Muscle layer of duodenum (tissue), 2 donors: ENCODE measurements around the gene AXIN1.

Experiments
- H3K27ac ChIP-seq: one replicate; pipeline ENCODE4 v1.7.0; 2013; ENCODE audit warnings: mild to moderate bottlenecking, low read length
- H3K27me3 ChIP-seq: one replicate; pipeline ENCODE4 v1.7.0; 2013; ENCODE audit warnings: low read depth, mild to moderate bottlenecking, control low read depth, low read length
- H3K36me3 ChIP-seq, 2 donors: one replicate each; pipeline ENCODE4 v1.7.0; 2013; ENCODE audit warnings: low read length in 2 of 2, control low read depth in 1 of 2, mild to moderate bottlenecking in 1 of 2; ENCODE audit not compliant: insufficient read depth in 2 of 2, control insufficient read depth in 1 of 2
- H3K4me1 ChIP-seq, 2 donors: one replicate each; pipeline ENCODE4 v1.7.0; 2013; ENCODE audit warnings: low read length in 2 of 2, mild to moderate bottlenecking in 2 of 2, control low read depth in 1 of 2, moderate library complexity in 1 of 2; ENCODE audit not compliant: insufficient read depth in 2 of 2, control insufficient read depth in 1 of 2
- H3K4me3 ChIP-seq, 2 donors: one replicate each; pipeline ENCODE4 v1.7.0; 2013; ENCODE audit warnings: low read length in 2 of 2, low read depth in 1 of 2, mild to moderate bottlenecking in 1 of 2
- H3K9me3 ChIP-seq, 2 donors: one replicate each; pipeline ENCODE4 v1.7.0; 2013; ENCODE audit warnings: low read length in 2 of 2, control low read depth in 1 of 2, mild to moderate bottlenecking in 1 of 2; ENCODE audit not compliant: control insufficient read depth in 1 of 2
- donor health status: healthy.

The AXIN1 gene

DNA sequence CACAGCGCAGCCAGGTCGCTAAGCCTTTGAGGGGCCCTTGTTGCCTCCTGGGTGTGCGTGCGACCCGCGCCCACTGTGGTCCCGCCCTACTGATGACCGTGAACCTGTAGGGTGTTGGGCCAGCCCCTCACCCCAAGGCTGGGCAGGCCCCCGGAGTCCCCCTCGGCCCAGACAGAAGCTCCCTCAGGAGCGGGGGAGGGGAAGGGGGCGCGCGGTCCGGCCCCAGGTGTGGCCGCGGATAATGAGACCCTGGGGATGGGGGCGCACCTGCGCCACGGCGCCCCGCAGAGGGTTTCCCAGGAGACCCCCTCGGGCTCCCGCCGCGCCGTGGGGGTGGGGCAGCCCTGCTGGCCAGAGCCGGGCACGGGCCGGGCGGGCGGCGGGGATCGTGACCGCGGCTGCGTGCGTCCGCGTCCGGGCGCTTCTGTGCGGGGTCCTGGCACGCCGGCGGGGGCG, 72.5 kb downstream of the AXIN1 start:
- H3K9me3 ChIP-seq: no peaks in the 10 kb centered on the region
- peaks cover 0 to 24% of the 10 kb centered on the region in 2 donors for H3K4me1 ChIP-seq
- H3K27me3 ChIP-seq: no peaks in the 10 kb centered on the region
- peak overlapping the region in 1 of 2 donors; percentile 44 for H3K4me3 ChIP-seq
- H3K36me3 ChIP-seq: no peaks in the 10 kb centered on the region
- H3K27ac ChIP-seq: no peak overlapping the region

DNA sequence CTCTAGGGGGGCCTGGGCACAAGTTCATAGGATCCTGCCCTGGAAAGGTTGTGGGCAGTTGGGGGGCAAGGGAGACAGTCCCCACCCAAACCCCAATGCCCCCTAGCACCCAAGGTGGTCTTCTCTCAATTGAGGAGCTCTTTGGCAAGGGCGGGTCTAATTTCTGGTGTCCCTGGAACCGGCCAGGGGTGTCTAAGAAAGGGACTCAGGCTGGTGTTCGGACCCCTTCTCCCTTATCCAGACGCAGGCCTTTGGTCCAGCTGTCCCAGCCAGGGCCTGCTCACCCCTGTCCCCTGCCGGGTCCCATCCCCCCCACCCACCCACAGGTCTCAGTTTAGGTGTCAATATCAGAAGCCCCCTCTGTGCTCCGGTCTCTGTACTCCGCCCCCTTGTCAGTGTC, 73.0 kb downstream of the AXIN1 start:
- Histone ChIP-seq H3K9me3 (no peaks in the 10 kb centered on the region), H3K4me3 (no peak overlapping the region), H3K27me3 (no peaks in the 10 kb centered on the region), H3K36me3 (no peaks in the 10 kb centered on the region), H3K4me1 (peaks cover 0 to 29% of the 10 kb centered on the region in 2 donors), H3K27ac (no peak overlapping the region)

DNA sequence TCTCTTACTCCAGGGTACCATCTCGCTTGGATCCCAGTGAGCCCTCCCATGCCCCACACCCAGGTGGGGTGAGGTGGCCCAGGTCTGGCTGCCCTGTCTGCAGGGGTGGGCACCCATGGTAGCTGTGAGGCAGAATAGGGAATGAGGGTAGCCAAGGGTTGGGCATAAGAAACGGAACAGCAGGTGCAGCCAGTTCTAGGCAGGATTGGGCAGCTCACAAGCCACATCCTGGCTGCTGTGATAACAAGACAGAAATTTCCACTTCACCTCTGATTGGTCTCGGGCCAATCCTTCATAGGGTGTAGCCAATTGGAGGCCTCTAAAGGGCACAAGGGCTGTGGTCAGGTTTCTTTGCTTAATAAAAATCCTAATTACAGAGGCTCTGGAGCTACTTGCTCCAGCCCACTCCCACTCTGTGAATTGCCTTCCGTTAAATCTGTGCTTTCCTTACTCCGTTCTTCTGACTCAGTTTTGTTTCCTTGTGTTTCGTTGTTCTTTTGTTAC, 73.6 kb downstream of the AXIN1 start:
- Histone ChIP-seq H3K9me3 (no peaks in the 10 kb centered on the region), H3K27ac (no peak overlapping the region), H3K4me1 (peaks cover 0 to 30% of the 10 kb centered on the region in 2 donors), H3K27me3 (no peaks in the 10 kb centered on the region), H3K4me3 (no peak overlapping the region), H3K36me3 (no peaks in the 10 kb centered on the region)

- Histone ChIP-seq H3K36me3 (no peaks in the 10 kb centered on the region), H3K4me3 (peak overlapping the region in 1 of 2 donors; percentile 40), H3K27ac (no peak overlapping the region), H3K9me3 (no peaks in the 10 kb centered on the region), H3K27me3 (no peaks in the 10 kb centered on the region), H3K4me1 (peaks cover 0 to 28% of the 10 kb centered on the region in 2 donors)
Observed at GRCh38 chr16:276426-277077, 76.0 kb downstream of the AXIN1 start.

- peaks cover 0 to 21% of the 10 kb centered on the region in 2 donors for H3K4me1 ChIP-seq
- H3K27ac ChIP-seq: no peak within 1 kb of the TSS
- H3K9me3 ChIP-seq: no peaks in the 10 kb centered on the region
- no peaks in the 10 kb centered on the region for H3K27me3 ChIP-seq
- no peaks in the 10 kb centered on the region for H3K36me3 ChIP-seq
- H3K4me3 ChIP-seq: peak within 1 kb of the TSS; percentile 21 to 64
Observed at GRCh38 chr16:275786-276232, 76.7 kb downstream of the AXIN1 start, which contains the start of gene RGS11. Gene RGS11 (minus strand): TSS chr16:275944. CDS start chr16:275911, 33 bp downstream.

- no peaks in the 10 kb centered on the region for H3K9me3 ChIP-seq
- no peaks in the 10 kb centered on the region for H3K36me3 ChIP-seq
- no peak overlapping the region for H3K27ac ChIP-seq
- peak overlapping the region; percentile 21 to 64 for H3K4me3 ChIP-seq
- H3K4me1 ChIP-seq: peaks cover 0 to 18% of the 10 kb centered on the region in 2 donors
- no peaks in the 10 kb centered on the region for H3K27me3 ChIP-seq
Observed at GRCh38 chr16:275041-275641, 77.4 kb downstream of the AXIN1 start.

DNA sequence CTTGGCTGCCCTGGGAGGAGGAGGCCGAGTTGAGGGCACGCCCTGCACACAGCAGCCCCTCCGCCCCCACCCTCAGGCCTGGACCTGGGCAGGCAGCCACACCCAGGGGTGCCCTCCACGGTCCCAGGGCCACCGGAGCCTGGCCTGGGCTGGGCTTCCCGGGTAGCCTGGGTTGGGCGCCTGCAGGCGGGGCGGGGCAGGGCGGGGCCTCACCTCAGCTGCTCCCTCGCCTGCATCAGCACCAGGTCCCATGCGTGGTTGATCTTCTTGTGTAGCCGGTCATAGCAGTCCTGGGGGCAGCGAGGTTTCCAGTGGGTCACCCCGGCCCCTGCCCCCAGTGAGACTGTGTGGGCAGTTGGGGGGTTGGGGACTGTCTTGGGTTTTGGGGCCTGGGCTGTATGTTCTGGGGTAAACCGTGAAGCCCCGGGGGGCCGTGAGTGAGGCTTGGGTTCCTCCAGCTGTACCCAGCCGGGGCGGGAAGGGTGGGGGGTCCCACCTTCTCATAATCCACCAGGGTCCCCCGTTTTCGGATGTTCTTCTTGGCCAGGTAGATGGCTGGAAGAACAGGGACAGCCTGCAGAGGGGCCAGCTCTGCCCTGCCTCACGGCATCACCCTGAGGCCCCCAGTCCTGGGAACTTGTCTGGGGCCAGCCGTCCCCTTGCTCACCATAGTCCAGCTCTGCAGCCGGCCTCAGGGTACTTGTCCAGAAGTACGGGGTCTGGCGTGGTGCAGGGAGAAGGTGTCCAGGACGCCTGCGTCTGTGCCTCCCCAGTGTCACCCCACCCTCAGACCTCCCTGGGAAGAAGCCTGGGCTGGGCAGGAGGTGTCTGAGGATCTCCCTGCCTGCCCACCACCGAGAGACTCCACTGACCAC, 78.7 kb downstream of the AXIN1 start:
- Histone ChIP-seq H3K27ac (no peak overlapping the region), H3K36me3 (no peaks in the 10 kb centered on the region), H3K27me3 (no peaks in the 10 kb centered on the region), H3K4me1 (peaks cover 0 to 15% of the 10 kb centered on the region in 2 donors), H3K9me3 (no peaks in the 10 kb centered on the region), H3K4me3 (no peak overlapping the region)

- Histone ChIP-seq H3K9me3 (no peaks in the 10 kb centered on the region), H3K4me3 (no peak overlapping the region), H3K4me1 (peaks cover 0 to 15% of the 10 kb centered on the region in 2 donors), H3K27ac (no peak overlapping the region), H3K36me3 (no peaks in the 10 kb centered on the region), H3K27me3 (no peaks in the 10 kb centered on the region)
Observed at GRCh38 chr16:272633-273546, 79.6 kb downstream of the AXIN1 start.

GRCh38 chr16:270381-271255, 81.9 kb downstream of the AXIN1 start:
- Histone ChIP-seq H3K9me3 (no peaks in the 10 kb centered on the region), H3K27ac (no peak overlapping the region), H3K4me1 (peaks cover 0 to 10% of the 10 kb centered on the region in 2 donors), H3K36me3 (no peaks in the 10 kb centered on the region), H3K4me3 (no peak overlapping the region), H3K27me3 (no peaks in the 10 kb centered on the region)
